ENCODE data around the gene NPDC1.

- TF ChIP-seq CTCF (IDR thresholded peaks at IDR 0.05) (no peak), POLR2A (IDR thresholded peaks at IDR 0.05) (no peak)
Measured at GRCh38 chr9:137013571-137013940, 32.4 kb downstream of the NPDC1 start.
